AG10803 (cell line): ENCODE data around the gene NBPF3.

Experiments used
- DNase-seq: peaks from one replicate; pipeline ENCODE4 v3.0.0; 2010; ENCODE audit warnings: low read depth
- H3K4me3 ChIP-seq: 2 replicates; pipeline ENCODE4 v1.5.1; 2011; ENCODE audit warnings: mild to moderate bottlenecking, low read length, control low read depth
- CTCF ChIP-seq: conservative IDR thresholded peaks from 2 replicates; pipeline ENCODE4 v1.5.1; 2011; ENCODE audit warnings: mild to moderate bottlenecking, low read length, control low read depth, inconsistent platforms

NBPF3 gene

GRCh38 chr1:21490774-21491487 is 51.0 kb downstream of the NBPF3 start:
- DNase-seq: peak; percentile 82
- no peak overlapping the region for H3K4me3 ChIP-seq
- TF ChIP-seq CTCF: peak; percentile 82

- H3K4me3 ChIP-seq: no peak overlapping the region
- TF ChIP-seq CTCF: no peak
- peak; percentile 17 for DNase-seq
Observed at GRCh38 chr1:21491488-21492355, 51.8 kb downstream of the NBPF3 start.

GRCh38 chr1:21492356-21492625 is 52.4 kb downstream of the NBPF3 start:
- DNase-seq: no peak
- H3K4me3 ChIP-seq: no peak overlapping the region
- TF ChIP-seq CTCF: no peak

- no peak for DNase-seq
- no peak overlapping the region for H3K4me3 ChIP-seq
- TF ChIP-seq CTCF: no peak
Observed at GRCh38 chr1:21494196-21494595, 54.3 kb downstream of the NBPF3 start.

GRCh38 chr1:21495225-21495820 is 55.4 kb downstream of the NBPF3 start:
- H3K4me3 ChIP-seq: no peak overlapping the region
- no peak for DNase-seq
- TF ChIP-seq CTCF: no peak

GRCh38 chr1:21496063-21496462 is 56.1 kb downstream of the NBPF3 start:
- TF ChIP-seq CTCF: no peak
- no peak for DNase-seq
- H3K4me3 ChIP-seq: no peak overlapping the region
